ENCODE data around the gene PEX16.
"Not testable (repeated sequence)": the region's sequence is repeated elsewhere in the genome, so short reads cannot be mapped to it uniquely, and the experiment has no call there.

PEX16 gene

DNA sequence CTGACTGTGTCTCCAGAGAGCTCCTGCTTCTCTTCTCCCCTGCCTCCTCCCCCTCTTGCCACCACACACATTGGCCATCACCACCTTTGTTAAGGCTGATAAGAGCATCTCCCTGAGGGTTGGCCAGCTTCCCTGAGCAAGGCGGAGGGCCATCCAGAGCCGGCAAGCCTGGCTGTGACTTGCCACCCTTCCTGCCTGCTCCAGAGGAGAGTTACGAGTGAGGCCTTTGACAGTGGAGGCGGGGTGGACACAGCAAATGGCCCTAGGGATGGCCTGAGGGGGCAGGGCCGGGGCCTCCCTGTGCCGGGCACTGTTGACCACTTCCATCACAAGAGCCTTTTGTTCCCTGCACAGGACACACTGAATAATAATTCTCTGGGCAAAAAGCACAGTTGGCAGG lies 16.1 kb downstream of the PEX16 start:
- Histone ChIP-seq H3K36me3 (ENCODE audit: insufficient read depth, low read length) (no peaks in the 10 kb centered on the region), H3K4me1 (ENCODE audit: insufficient read depth, low read length) (peaks cover 6% of the 10 kb centered on the region; the same call in 1 of the 2 replicates), H3K9ac (ENCODE audit: low read depth, low read length) (no peak overlapping the region), H3K9me3 (ENCODE audit: control insufficient read depth, insufficient read depth, low read length) (no peaks in the 10 kb centered on the region)

DNA sequence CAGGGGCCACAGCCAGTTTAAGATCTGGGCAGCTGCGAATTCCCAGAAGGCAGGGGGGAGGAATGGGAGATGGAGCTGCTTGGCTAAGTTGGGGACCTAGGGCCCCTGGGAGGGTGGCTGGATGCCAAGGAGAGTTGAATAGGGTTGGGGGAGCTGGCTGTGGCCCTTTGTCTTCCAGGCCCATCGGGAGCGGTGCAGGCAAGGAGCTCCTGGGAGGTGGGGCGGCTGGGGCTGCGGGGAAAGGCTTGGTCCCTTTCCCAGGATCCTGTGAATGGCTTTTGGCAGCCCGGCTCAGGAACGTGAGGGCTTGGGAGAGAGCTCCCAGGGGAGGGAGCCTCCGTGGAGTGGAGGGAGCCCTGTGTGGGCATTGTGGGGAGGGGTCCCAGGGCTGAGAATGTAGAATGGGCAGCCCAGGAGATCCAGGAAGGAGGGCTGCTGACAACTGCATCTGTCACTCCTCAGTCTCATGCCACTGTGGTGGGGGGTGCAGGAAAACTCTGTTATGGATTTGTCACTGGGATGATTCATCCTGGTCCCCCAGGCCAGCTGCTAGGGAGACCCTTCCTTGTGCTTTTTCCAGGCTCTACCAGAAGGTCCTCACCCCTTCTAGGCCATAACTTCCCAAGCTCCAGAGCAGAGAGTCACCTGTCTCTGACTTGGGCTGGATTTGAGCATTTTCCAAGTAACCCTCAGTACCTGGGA lies 16.6 kb downstream of the PEX16 start:
- H3K9ac ChIP-seq (ENCODE audit: low read depth, low read length): peak overlapping the region; percentile 66; the same call in 1 of the 2 replicates
- no peaks in the 10 kb centered on the region for H3K9me3 ChIP-seq (ENCODE audit: control insufficient read depth, insufficient read depth, low read length)
- H3K36me3 ChIP-seq (ENCODE audit: insufficient read depth, low read length): no peaks in the 10 kb centered on the region
- H3K4me1 ChIP-seq (ENCODE audit: insufficient read depth, low read length): peaks cover 10% of the 10 kb centered on the region; the same call in 1 of the 2 replicates

DNA sequence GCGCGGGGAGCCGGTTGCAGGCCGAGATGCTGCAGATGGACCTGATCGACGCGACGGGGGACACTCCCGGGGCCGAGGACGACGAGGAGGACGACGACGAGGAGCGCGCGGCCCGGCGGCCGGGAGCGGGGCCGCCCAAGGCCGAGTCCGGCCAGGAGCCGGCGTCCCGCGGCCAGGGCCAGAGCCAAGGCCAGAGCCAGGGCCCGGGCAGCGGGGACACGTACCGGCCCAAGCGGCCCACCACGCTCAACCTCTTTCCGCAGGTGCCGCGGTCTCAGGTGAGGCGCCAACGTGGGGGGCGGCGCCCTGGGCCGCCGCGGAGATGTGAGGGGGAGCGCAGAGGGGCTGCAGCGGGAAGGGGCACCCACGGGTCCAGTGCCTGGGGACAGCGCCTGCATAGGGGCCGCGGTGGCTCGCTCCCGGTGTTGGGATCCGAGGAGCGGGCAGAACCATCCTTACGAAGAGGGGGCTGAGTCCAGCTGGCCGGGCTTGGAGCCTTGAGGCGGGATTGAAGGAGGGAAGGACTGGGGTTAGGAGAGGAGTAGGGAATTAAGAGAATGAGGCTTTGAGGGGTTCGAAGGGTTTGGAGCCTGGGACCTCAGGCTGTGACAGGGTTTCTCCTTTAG lies 17.4 kb downstream of the PEX16 start:
- not testable (repeated sequence) for H3K36me3 ChIP-seq (ENCODE audit: insufficient read depth, low read length); H3K9me3 ChIP-seq (ENCODE audit: control insufficient read depth, insufficient read depth, low read length)
- H3K9ac ChIP-seq (ENCODE audit: low read depth, low read length): peak overlapping the region; percentile 66
- peaks cover 10% of the 10 kb centered on the region; the same call in 1 of the 2 replicates for H3K4me1 ChIP-seq (ENCODE audit: insufficient read depth, low read length)

DNA sequence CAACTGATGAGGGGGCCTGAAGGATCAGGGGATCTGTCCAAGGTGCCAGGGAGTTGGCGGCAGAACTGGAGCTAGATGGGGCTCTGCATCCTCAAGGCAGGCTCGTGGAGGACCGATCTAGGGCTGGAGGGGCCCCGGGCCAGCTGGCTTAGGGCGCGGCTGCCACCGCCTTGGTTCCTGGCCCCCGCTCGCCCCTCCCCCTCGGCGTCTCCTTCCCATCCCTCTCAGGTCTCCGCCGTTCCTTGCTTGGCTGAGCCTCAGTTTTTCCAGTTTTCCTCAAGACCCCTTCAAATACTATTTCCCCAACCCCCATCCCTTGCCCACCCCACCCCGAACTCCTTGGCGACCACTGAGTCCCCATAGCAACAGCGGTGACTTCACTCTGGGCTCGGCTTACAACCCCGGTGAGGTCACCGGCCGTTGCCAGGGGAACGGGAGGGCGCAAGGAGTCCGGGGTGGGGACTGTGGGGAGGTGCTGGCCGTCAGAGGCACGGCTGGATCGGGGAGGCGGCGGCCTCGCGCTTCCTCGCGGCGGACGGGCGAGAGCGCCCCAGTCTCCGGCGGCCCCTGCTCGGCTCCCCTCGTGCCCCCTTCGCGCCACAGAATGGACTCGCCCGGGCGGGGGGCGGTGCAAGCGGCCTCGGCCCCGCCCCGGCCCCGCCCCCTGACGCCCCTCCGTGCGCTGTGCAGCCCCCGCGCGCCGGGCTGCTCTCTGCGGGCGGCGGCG lies 18.1 kb downstream of the PEX16 start:
- H3K9me3 ChIP-seq (ENCODE audit: control insufficient read depth, insufficient read depth, low read length): no peaks in the 10 kb centered on the region
- H3K9ac ChIP-seq (ENCODE audit: low read depth, low read length): peak overlapping the region; percentile 66; the same call in 1 of the 2 replicates
- no peaks in the 10 kb centered on the region for H3K36me3 ChIP-seq (ENCODE audit: insufficient read depth, low read length)
- peaks cover 10% of the 10 kb centered on the region; the same call in 1 of the 2 replicates for H3K4me1 ChIP-seq (ENCODE audit: insufficient read depth, low read length)

DNA sequence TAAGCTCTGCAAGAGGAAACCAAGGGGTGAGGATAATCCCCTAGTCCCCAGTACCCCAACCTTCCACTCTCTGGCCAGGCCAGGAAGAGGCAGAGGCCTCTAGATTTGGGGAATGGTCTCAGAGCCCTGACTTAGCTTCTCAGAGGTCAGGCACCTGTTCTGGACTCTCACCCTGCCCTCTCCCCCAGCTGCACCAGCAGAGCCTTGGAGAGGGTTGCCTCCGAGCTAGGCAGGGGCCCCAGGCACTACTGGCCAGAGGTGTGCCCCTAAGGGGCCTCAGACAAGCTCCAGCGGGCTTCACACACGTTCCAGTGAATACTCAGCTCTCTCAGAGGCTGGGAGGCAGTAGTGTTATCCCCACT lies 18.6 kb downstream of the PEX16 start:
- peaks cover 10% of the 10 kb centered on the region; the same call in 1 of the 2 replicates for H3K4me1 ChIP-seq (ENCODE audit: insufficient read depth, low read length)
- peak overlapping the region; percentile 66; the same call in 1 of the 2 replicates for H3K9ac ChIP-seq (ENCODE audit: low read depth, low read length)
- no peaks in the 10 kb centered on the region for H3K36me3 ChIP-seq (ENCODE audit: insufficient read depth, low read length)
- H3K9me3 ChIP-seq (ENCODE audit: control insufficient read depth, insufficient read depth, low read length): no peaks in the 10 kb centered on the region

DNA sequence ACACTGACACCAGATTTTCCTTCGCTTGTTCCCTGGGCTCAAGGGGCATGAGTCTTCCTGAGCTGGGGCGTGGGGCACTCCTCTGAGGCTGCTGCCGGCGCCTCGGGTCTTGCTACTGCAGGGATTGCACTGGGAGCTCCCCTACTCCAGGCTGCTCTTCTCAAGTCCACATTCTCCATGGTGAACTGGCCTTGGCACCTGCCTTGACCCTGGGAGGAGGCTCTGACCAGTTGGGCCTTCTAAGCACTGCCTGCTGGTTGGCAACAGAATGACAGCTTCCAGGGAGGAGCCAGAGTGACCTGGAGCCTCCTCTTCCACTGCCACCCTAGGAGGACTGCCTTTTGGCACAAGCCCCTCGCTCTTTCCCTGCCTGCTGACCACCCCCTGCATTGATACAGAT lies 20.1 kb downstream of the PEX16 start:
- H3K9ac ChIP-seq (ENCODE audit: low read depth, low read length): no peak overlapping the region
- H3K9me3 ChIP-seq (ENCODE audit: control insufficient read depth, insufficient read depth, low read length): no peaks in the 10 kb centered on the region
- H3K36me3 ChIP-seq (ENCODE audit: insufficient read depth, low read length): no peaks in the 10 kb centered on the region
- peaks cover 13% of the 10 kb centered on the region; the same call in 1 of the 2 replicates for H3K4me1 ChIP-seq (ENCODE audit: insufficient read depth, low read length)

DNA sequence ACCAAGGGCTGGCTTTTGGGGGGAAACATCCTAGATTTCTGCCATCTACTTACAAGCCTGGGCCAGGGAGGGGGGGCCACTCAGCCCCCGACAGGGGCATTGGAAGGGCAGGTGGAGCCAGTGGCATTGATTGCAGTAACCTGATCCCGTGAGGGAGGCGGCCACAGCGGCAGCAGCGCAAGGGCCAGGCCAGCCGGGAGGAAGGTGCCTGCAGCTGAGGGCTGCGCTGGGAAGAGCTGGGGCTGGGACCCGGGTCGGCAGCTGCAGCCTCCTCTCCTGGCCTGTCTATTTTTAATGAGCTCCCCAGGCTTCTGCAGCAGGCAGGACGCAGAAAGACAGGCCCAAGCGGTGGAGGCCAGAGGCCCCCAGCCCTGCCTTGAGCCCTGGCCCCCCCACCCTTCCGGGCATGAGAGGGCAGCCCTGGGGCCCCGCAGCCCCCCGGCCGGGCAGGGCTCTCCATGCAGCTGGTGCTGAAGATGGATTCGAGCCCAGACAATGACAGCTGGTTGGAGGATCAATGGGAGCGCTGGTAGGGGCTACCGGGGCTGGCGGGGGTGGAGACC lies 21.2 kb downstream of the PEX16 start:
- Histone ChIP-seq H3K9me3 (ENCODE audit: control insufficient read depth, insufficient read depth, low read length) (no peaks in the 10 kb centered on the region), H3K4me1 (ENCODE audit: insufficient read depth, low read length) (peaks cover 13% of the 10 kb centered on the region; the same call in 1 of the 2 replicates), H3K9ac (ENCODE audit: low read depth, low read length) (no peak overlapping the region), H3K36me3 (ENCODE audit: insufficient read depth, low read length) (no peaks in the 10 kb centered on the region)

DNA sequence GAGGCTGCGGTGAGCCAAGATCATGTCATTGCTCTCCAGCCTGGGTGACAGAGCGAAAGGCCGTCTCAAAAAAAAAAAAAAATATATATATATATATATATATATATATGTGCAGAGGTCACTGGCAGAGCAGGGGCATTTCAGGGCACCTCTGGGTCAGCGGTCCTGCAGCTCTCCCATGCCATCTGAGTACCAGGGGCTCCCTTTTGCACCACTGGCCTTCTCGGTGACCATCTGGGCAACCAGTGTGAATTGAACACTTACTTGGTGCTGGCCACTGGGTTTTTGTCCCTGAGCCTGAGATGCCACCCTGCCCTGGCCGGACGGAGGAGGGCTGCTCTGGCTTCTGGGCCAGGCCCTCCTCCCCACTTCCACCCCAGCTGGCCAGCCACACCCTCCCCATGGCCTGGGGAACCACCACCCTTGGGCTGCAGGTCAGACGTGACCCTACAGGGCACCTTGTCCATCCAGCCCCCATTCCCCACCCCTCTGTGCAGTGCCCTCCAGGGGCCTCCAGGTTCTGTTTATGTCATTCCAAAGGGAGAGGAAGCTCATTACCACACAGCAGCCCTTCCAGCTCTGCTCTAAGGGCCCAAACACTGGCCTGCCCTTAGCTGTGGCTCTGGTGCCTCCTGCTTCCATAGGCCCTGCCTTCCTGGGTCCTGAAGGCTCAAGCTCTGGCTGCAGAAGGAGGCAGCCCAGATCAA lies 22.0 kb downstream of the PEX16 start:
- no peaks in the 10 kb centered on the region for H3K9me3 ChIP-seq (ENCODE audit: control insufficient read depth, insufficient read depth, low read length)
- H3K36me3 ChIP-seq (ENCODE audit: insufficient read depth, low read length): no peaks in the 10 kb centered on the region
- peaks cover 13% of the 10 kb centered on the region; the same call in 1 of the 2 replicates for H3K4me1 ChIP-seq (ENCODE audit: insufficient read depth, low read length)
- H3K9ac ChIP-seq (ENCODE audit: low read depth, low read length): no peak overlapping the region

DNA sequence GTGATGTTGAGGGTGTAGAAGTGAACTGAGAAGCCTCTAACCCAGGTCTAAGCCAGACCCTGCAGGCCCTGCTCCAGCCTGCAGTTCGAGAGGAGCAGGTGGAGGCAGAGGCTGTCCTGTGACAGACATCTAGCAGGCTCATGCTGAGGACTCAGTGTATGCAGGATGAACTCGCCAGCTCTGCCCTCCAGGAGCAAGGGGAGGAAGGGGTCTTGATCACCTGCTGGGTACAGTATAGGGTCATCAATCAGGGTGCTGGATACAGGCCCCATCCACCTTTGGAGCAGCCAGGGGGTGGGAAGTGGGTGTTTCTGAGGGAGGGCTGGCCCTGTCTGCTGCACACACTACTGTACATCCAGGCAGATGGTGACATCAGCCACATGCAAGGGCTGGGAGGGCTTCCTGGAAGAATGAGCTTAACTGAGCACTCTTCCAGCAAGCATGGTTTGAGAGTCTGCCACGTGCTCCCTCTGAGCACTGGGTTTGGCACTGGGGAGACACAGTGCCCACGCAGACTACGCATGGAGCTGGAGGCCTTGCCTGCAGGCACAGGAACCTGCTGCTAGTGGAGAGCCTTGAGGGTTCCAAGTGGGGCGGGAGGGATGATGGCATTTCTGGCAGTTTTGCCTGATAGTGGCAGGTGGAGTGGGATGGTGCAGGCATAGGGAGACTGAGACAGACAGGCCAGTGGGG lies 23.0 kb downstream of the PEX16 start:
- no peak overlapping the region for H3K9ac ChIP-seq (ENCODE audit: low read depth, low read length)
- no peaks in the 10 kb centered on the region for H3K36me3 ChIP-seq (ENCODE audit: insufficient read depth, low read length)
- H3K4me1 ChIP-seq (ENCODE audit: insufficient read depth, low read length): peaks cover 13% of the 10 kb centered on the region; the same call in 1 of the 2 replicates
- H3K9me3 ChIP-seq (ENCODE audit: control insufficient read depth, insufficient read depth, low read length): no peaks in the 10 kb centered on the region

DNA sequence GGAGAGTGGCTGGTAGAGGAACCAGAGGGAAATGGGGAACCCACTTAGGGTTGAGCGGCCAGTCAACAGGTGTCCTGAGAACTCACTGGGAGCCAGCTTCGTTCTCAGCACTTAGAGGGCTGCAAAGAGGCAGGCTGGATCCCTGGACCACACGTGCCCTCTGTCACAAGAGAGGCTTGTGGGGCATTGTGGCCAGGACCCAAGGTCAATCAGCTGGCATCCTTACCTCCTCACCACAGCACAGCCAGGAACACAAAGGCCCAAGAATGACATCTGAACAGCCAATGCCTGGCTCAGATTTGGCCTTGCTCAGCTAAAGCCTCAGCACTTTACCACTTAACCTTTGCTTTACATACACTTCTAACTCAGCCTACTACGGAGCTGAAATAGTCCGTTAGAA lies 24.8 kb downstream of the PEX16 start:
- Histone ChIP-seq H3K9ac (ENCODE audit: low read depth, low read length) (no peak overlapping the region), H3K36me3 (ENCODE audit: insufficient read depth, low read length) (no peaks in the 10 kb centered on the region), H3K9me3 (ENCODE audit: control insufficient read depth, insufficient read depth, low read length) (no peaks in the 10 kb centered on the region), H3K4me1 (ENCODE audit: insufficient read depth, low read length) (peaks cover 7% of the 10 kb centered on the region; the same call in 1 of the 2 replicates)

DNA sequence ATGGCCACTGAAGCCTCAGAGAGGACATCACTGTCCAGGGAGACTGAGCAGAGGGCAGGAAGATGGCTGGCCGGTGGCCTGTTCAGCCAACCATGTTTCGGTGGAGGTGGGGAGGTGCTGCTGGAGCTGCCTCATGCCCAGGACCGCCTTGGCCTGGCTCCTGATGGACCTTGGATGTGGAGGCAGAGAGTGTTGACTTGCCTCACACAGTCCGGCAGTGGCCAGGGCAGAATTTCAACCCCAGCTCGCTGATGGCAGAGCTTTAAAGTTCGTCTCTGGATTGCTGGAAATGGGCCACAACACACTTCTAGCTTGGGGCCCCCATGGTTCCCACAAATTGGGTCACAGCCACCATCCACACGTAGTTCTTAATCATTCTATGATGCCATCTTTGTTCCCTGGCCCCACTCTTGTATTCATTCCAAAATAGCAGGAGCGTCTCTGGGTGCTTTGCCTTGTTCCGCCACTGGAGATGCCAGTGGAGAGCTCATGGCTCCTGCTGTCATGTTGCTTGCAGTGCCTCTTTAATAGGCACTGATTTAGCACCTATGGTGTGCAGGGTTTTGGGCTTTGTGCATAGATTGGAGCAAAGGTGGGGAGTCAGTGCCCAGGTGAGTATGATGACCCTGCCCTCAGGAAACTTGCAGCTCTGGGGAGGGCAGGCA lies 26.7 kb downstream of the PEX16 start:
- Histone ChIP-seq H3K9ac (ENCODE audit: low read depth, low read length) (no peak overlapping the region), H3K9me3 (ENCODE audit: control insufficient read depth, insufficient read depth, low read length) (no peaks in the 10 kb centered on the region), H3K36me3 (ENCODE audit: insufficient read depth, low read length) (no peaks in the 10 kb centered on the region), H3K4me1 (ENCODE audit: insufficient read depth, low read length) (peaks cover 3% of the 10 kb centered on the region; the same call in 1 of the 2 replicates)

DNA sequence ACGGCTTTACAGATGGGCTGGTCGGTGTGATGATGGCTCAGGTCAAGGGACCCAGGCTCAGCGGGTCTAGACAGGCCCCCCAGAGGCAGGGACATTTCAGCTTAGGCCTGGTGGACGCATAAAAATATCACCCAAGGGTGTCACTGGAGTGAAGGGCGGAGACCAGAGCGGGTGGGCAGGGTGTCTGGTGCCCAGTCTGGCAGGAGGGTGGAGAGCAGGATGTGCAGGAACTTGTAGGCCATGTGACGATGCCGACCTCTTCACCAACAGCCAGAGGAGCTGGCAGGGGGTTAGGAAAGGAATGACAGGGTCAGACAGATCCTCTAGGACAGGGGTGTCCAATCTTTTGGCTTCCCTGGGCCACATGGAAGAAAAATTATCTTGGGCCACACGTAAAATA lies 27.7 kb downstream of the PEX16 start:
- no peaks in the 10 kb centered on the region for H3K9me3 ChIP-seq (ENCODE audit: control insufficient read depth, insufficient read depth, low read length)
- H3K4me1 ChIP-seq (ENCODE audit: insufficient read depth, low read length): 0 out of 2 replicates have a peak, but pooled peaks cover 3% of the 10 kb centered on the region
- no peaks in the 10 kb centered on the region for H3K36me3 ChIP-seq (ENCODE audit: insufficient read depth, low read length)
- no peak overlapping the region for H3K9ac ChIP-seq (ENCODE audit: low read depth, low read length)

DNA sequence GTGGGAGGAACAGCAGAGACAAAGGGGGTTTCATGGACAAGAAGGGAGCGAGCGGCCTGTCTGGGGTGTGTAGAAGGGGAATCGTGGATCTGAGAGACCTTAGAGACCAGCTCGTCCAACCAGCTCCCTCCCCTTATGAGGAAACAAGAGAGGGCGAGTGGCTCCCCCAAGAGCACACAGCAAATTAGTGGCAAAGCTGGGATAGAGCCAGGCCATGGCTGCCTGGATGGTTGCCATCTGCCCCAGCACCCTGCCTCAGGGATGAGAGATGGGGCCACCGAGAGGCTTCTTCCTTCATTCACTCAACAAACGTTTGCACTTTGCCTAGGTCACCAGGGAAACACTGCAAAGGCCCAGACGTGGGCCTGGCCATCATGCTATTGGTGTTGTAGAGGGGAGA lies 28.1 kb downstream of the PEX16 start:
- Histone ChIP-seq H3K9ac (ENCODE audit: low read depth, low read length) (no peak overlapping the region), H3K4me1 (ENCODE audit: insufficient read depth, low read length) (0 out of 2 replicates have a peak, but pooled peaks cover 3% of the 10 kb centered on the region), H3K9me3 (ENCODE audit: control insufficient read depth, insufficient read depth, low read length) (no peaks in the 10 kb centered on the region), H3K36me3 (ENCODE audit: insufficient read depth, low read length) (no peaks in the 10 kb centered on the region)
